ENCODE measurements around the gene EMC10.
A peak's percentile ranks its signal among the peaks of the same experiment; 100 is the strongest.

Gene EMC10

GRCh38 chr19:50476224-50476906 is at the start of gene EMC10, which contains the start of gene GARIN5A:
Gene EMC10 (plus strand): TSS chr19:50476507. CDS start chr19:50476545, 38 bp downstream.
Gene GARIN5A (minus strand): TSS chr19:50476848. CDS start chr19:50476388, 460 bp downstream.
- DNase-seq (ENCODE audit: low spot score): peak; percentile 92
- TF ChIP-seq CTCF (IDR thresholded peaks at IDR 0.05): no peak
- peak within 1 kb of the TSS; percentile 56 to 73 for H3K27ac ChIP-seq
- peak within 1 kb of the TSS; percentile 81 for H3K4me3 ChIP-seq

- H3K4me3 ChIP-seq: peak overlapping the region; percentile 55
- H3K27ac ChIP-seq: peak overlapping the region in 1 of 2 donors; percentile 37
- no peak for DNase-seq (ENCODE audit: low spot score)
- no peak for TF ChIP-seq CTCF (IDR thresholded peaks at IDR 0.05)
Measured at GRCh38 chr19:50427318-50427925, 48.9 kb upstream of the EMC10 start.

- DNase-seq (ENCODE audit: low spot score): peak; percentile 85
- peak overlapping the region; percentile 55 for H3K4me3 ChIP-seq
- H3K27ac ChIP-seq: peak overlapping the region in 1 of 2 donors; percentile 37
- no peak for TF ChIP-seq CTCF (IDR thresholded peaks at IDR 0.05)
Measured at GRCh38 chr19:50427997-50428425, 48.3 kb upstream of the EMC10 start.

GRCh38 chr19:50428772-50429463 is 47.4 kb upstream of the EMC10 start:
- Histone ChIP-seq H3K4me3 (no peak overlapping the region), H3K27ac (no peak overlapping the region)
- DNase-seq (ENCODE audit: low spot score): no peak

GRCh38 chr19:50430888-50431342 is 45.4 kb upstream of the EMC10 start:
- no peak for TF ChIP-seq CTCF (IDR thresholded peaks at IDR 0.05)
- DNase-seq (ENCODE audit: low spot score): no peak
- H3K27ac ChIP-seq: no peak overlapping the region
- peak overlapping the region; percentile 73 for H3K4me3 ChIP-seq

More at GRCh38 chr19:50428772-50429463, 47.4 kb upstream of the EMC10 start:
- no peak for TF ChIP-seq CTCF (IDR thresholded peaks at IDR 0.05)

GRCh38 chr19:50431343-50432220 is 44.7 kb upstream of the EMC10 start:
- Histone ChIP-seq H3K4me3 (peak overlapping the region; percentile 73), H3K27ac (peak overlapping the region; percentile 10 to 64)
- peak; percentile 86 for DNase-seq (ENCODE audit: low spot score)
- TF ChIP-seq CTCF (IDR thresholded peaks at IDR 0.05): no peak

All from coronary artery (tissue), 2 donors.